Activated T-helper 17 cell treated with anti-CD3 and anti-CD28 coated beads, Interleukin-2, amount 50 U/mL, for 72 hours (primary cell): ENCODE measurements around the gene FKBP4. TPM values are rescaled to one million over a fixed set of nuclear protein-coding genes. Genes with fewer than 3 reads are reported as not detected.

Experiments used
- ATAC-seq: fragments of 150-1000 bp; cut with Tn5 transposase; replicated peaks from 2 replicates; pipeline ENCODE4 v1.10.0; 2021; ENCODE audit warnings: mild to moderate bottlenecking, moderate library complexity
- H3K27ac Mint-ChIP-seq: one replicate; pipeline ENCODE4 v1.8.0; 2022; ENCODE audit warnings: mixed read lengths
- H3K27me3 Mint-ChIP-seq: one replicate; pipeline ENCODE4 v1.8.0; 2022; ENCODE audit warnings: mixed read lengths
- H3K36me3 Mint-ChIP-seq: one replicate; pipeline ENCODE4 v1.8.0; 2022; ENCODE audit warnings: low read depth, mild to moderate bottlenecking, mixed read lengths
- H3K4me1 Mint-ChIP-seq: one replicate; pipeline ENCODE4 v1.8.0; 2022; ENCODE audit warnings: mixed read lengths
- H3K4me3 Mint-ChIP-seq: one replicate; pipeline ENCODE4 v1.8.0; 2022; ENCODE audit warnings: mild to moderate bottlenecking, mixed read lengths
- H3K9me3 Mint-ChIP-seq: one replicate; pipeline ENCODE4 v1.8.0; 2022; ENCODE audit warnings: mixed read lengths
- total RNA-seq, 2 donors: library from RNA; stranded (reverse); gene quantifications; one replicate each; pipeline ENCODE4 v1.2.3, GENCODE V29; 2022

The FKBP4 gene
- total RNA-seq, 2 donors from 2014 or later = 78.9 to 166 TPM

DNA sequence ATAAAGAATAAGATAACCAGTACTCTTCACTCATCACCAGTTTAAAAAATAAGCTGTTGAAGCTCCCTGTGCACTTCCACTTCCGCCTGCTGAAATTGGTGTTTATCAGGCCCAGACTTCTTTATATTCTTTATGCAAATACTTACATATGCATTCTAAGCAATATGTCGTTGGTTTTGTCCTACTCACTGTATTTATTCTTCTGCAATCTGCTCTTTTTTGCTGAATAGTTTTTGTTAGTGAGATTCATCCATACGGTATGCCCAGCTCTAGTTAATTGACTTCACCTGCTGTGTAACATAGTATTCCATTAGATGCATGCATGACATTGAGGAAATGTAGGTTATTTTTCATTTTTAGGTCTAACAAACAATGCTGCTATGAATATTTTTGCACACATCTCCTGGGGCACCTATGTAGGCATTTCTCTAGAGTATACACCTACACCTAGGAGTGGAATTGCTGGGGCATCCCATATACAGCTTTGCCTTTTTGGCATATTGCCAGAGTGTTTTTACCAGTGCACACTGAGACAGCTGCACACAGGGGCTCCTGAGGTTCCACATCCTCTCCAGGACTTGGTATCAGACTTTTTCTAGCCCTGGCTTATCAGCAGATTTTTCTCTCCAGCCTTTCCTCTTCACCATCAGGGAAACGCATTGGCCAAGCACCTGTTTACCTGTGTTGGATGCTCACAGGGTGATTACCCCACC, 41.1 kb downstream of the FKBP4 start:
- no peak overlapping the region for H3K4me3 Mint-ChIP-seq
- no peak for ATAC-seq
- no peaks in the 10 kb centered on the region for H3K9me3 Mint-ChIP-seq
- peaks cover 58% of the 10 kb centered on the region for H3K36me3 Mint-ChIP-seq
- H3K4me1 Mint-ChIP-seq = no peaks in the 10 kb centered on the region
- no peaks in the 10 kb centered on the region for H3K27me3 Mint-ChIP-seq
- H3K27ac Mint-ChIP-seq = no peak overlapping the region

DNA sequence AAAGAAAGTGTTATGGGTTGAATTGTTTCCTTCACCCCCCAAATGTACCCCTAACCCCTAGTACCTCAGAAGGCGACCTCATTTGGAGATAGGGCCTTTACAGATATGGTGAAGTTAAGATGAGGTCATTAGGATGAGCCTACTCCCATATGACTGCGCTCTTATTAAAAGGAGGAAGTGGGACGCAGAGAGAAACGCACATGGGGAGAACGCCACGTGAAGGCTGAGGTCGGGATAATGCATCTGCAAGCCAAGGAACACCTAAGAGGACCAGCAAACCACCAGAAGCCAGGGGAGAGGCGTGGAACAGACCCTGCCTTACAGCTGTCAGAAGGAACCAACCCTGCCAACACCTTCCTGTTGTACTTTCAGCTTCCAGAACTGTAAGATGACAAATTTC, 41.8 kb downstream of the FKBP4 start:
- Mint-ChIP-seq H3K36me3 (peaks cover 55% of the 10 kb centered on the region), H3K9me3 (no peaks in the 10 kb centered on the region), H3K4me1 (no peaks in the 10 kb centered on the region), H3K27me3 (no peaks in the 10 kb centered on the region), H3K27ac (no peak overlapping the region), H3K4me3 (no peak overlapping the region)
- no peak for ATAC-seq

DNA sequence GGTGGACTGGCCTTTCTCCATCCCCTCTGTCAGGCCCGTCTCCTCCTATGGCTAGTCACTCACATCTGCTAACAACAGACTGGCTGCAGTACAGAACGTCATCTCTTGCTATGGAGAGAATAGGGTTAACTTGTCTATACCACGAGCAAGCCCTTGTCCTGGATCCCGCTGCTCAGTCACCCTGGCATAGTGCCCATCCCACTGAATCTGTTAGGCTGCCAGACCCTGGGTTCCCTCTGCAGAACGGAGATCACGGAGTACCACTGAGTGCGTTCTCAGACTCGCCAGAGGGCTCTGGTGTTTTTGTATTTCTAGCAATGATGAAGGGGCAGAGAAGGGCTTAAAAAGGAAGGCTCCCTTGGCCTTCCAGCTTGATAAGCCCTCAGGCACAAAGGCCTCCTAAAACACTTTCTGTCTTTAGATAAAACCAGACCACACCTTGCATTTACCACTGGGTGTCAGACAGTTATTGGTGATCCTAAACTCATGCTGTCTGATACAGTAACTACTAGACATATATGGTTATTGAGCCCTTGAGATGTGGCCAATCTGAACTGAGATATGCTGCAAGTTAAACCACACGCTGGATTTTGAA, 46.4 kb downstream of the FKBP4 start:
- peaks cover 67% of the 10 kb centered on the region for H3K36me3 Mint-ChIP-seq
- H3K4me3 Mint-ChIP-seq = no peak overlapping the region
- no peaks in the 10 kb centered on the region for H3K9me3 Mint-ChIP-seq
- ATAC-seq = no peak
- no peak overlapping the region for H3K27ac Mint-ChIP-seq
- no peaks in the 10 kb centered on the region for H3K4me1 Mint-ChIP-seq
- H3K27me3 Mint-ChIP-seq = no peaks in the 10 kb centered on the region

DNA sequence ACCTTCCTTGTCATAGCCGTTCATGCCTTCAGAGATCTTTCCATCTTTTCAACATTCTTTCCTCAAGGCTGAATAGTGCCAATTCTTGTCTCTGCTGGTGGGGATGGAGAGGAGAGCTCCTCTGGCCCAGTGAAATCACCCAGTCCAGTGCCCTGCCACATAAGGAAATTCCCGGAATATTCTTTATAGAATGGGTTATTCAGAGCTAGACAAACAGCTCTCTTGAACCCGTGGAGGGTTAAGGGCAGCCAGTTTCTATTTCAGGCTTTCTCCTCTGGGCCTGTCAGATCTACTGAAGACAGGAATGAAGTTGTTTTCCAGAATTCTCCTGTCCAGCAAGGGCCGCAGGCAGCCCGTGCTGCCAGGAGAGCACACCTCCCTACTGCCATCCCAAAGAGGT, 48.2 kb downstream of the FKBP4 start:
- H3K4me3 Mint-ChIP-seq = no peak overlapping the region
- ATAC-seq = no peak
- H3K36me3 Mint-ChIP-seq = peaks cover 60% of the 10 kb centered on the region
- H3K27ac Mint-ChIP-seq = no peak overlapping the region
- no peaks in the 10 kb centered on the region for H3K4me1 Mint-ChIP-seq
- H3K27me3 Mint-ChIP-seq = no peaks in the 10 kb centered on the region
- H3K9me3 Mint-ChIP-seq = no peaks in the 10 kb centered on the region

DNA sequence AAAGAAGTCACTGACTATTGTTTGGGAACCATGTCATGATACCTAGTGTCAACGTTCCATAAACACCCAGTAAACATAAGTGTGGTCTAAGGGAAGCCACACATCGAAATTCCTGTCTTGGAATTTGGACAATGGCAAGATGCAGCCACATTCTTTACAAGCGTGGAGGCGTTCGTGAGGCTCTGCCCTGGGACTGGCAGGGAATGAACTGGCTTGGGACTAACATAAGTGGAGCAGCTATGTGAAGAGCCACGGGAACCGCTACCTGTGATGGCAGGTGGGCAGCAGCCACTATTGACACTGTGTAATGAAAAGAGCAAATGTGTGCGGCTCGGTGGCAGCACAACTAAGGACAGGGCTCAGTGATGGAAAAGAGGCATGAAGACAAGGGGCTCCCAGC, 50.0 kb downstream of the FKBP4 start:
- Mint-ChIP-seq H3K27me3 (no peaks in the 10 kb centered on the region), H3K4me1 (no peaks in the 10 kb centered on the region), H3K4me3 (no peak overlapping the region), H3K27ac (no peak overlapping the region), H3K36me3 (peaks cover 48% of the 10 kb centered on the region), H3K9me3 (no peaks in the 10 kb centered on the region)
- ATAC-seq = no peak

DNA sequence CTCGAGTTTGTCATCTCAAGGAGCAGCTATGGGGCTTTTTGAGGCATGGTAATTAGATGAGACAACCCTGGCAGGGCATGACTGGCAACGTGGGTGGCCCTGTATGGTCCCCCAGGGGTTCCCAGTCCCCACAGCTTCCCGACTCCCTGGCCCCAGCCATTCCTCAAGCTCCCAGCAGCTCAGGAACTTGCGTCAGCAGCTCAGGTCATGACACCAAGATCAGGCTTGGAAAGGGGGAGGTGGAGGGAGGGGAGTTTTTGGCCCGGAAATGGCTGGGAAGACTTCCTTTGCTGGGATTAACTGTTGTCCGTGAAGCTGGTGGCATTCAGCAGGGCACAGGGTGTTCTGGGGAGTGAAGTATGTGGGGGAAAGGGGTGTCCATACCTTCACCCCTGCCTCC, 50.5 kb downstream of the FKBP4 start:
- H3K27me3 Mint-ChIP-seq = no peaks in the 10 kb centered on the region
- H3K4me3 Mint-ChIP-seq = no peak overlapping the region
- H3K36me3 Mint-ChIP-seq = peaks cover 43% of the 10 kb centered on the region
- no peak overlapping the region for H3K27ac Mint-ChIP-seq
- no peak for ATAC-seq
- H3K9me3 Mint-ChIP-seq = no peaks in the 10 kb centered on the region
- no peaks in the 10 kb centered on the region for H3K4me1 Mint-ChIP-seq

DNA sequence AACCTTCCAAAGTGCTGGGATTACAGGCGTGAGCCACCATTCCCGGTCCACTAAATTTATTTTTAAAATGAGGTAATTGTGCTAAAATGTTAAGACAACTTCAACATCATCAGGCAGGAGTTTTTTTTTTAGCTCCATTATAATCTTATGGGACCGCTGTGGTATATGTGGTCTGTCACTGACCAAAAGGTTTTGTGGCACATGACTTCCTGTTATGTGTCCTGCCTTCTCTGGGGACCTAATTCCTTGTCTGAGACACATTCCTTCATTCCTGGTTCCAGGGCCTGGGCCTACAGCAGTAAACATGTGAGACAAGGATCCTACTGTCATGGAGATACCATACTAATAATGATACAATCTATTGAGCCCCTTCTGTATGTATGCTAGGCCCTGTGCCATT, 57.2 kb downstream of the FKBP4 start:
- peaks cover 12% of the 10 kb centered on the region for H3K36me3 Mint-ChIP-seq
- no peaks in the 10 kb centered on the region for H3K27me3 Mint-ChIP-seq
- no peak overlapping the region for H3K4me3 Mint-ChIP-seq
- H3K4me1 Mint-ChIP-seq = peaks cover 4% of the 10 kb centered on the region
- no peak for ATAC-seq
- no peaks in the 10 kb centered on the region for H3K9me3 Mint-ChIP-seq
- H3K27ac Mint-ChIP-seq = no peak overlapping the region

DNA sequence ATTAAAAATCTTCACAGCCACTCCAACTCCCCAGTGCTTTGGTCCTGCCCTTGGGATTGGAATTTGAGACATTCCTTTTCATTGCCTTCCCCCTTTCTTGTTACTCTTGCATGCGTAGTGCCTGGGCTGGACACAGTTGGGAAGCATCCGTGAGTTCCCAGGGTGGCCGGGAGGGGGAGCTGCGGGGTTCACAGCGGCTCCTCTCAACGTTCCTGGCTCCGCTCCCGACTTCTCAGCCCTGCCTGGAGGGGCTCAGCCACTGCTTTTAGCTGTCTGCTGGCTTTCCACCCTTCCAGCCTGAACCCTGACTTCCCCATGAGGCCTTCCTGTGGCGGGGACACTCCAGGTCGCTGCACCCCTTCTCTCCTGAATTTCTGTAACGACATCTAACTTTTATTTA, 58.9 kb downstream of the FKBP4 start:
- no peak overlapping the region for H3K27ac Mint-ChIP-seq
- peaks cover 4% of the 10 kb centered on the region for H3K4me1 Mint-ChIP-seq
- peak; percentile 82 for ATAC-seq
- no peaks in the 10 kb centered on the region for H3K27me3 Mint-ChIP-seq
- H3K36me3 Mint-ChIP-seq = peaks cover 13% of the 10 kb centered on the region
- no peak overlapping the region for H3K4me3 Mint-ChIP-seq
- no peaks in the 10 kb centered on the region for H3K9me3 Mint-ChIP-seq

Other genes with a start within 250 kb of the FKBP4 start
- 10 to 100 TPM; 34.8 to 43.8 TPM for gene ITFG2, start 17.7 kb downstream of the FKBP4 start, total RNA-seq
- not detected for gene NRIP2, start 40.1 kb downstream of the FKBP4 start, total RNA-seq
- under 1 TPM in 1 of 2 donors, not detected in 1; 0.35 TPM for gene TEX52, start 62.1 kb downstream of the FKBP4 start, total RNA-seq
- gene FOXM1, start 82.2 kb downstream of the FKBP4 start, total RNA-seq = 100 to 1,000 TPM in 1 of 2 donors, 10 to 100 TPM in 1; 73.8 to 134 TPM
- gene RHNO1, start 82.3 kb downstream of the FKBP4 start, total RNA-seq = 10 to 100 TPM; 39.4 to 52.3 TPM
- 10 to 100 TPM in 1 of 2 donors, 1 to 10 TPM in 1; 9.3 to 10.2 TPM for gene TULP3, start 95.9 kb downstream of the FKBP4 start, total RNA-seq
- gene TEAD4, start 164.4 kb downstream of the FKBP4 start, total RNA-seq = 1 to 10 TPM; 3.1 to 3.7 TPM